ENCODE measurements around the gene CDC7.
A peak's percentile ranks its signal among the peaks of the same experiment; 100 is the strongest.

CDC7 gene

GRCh38 chr1:91549041-91549735, 48.5 kb downstream of the CDC7 start:
- no peak for DNase-seq (ENCODE audit: low spot score)

GRCh38 chr1:91550961-91551360, 50.3 kb downstream of the CDC7 start:
- DNase-seq (ENCODE audit: low spot score): no peak

GRCh38 chr1:91552091-91552490, 51.4 kb downstream of the CDC7 start:
- DNase-seq (ENCODE audit: low spot score): no peak

- no peak for DNase-seq (ENCODE audit: low spot score)
Observed at GRCh38 chr1:91552596-91552995, 51.9 kb downstream of the CDC7 start.

- DNase-seq (ENCODE audit: low spot score): no peak
Observed at GRCh38 chr1:91553177-91553591, 52.5 kb downstream of the CDC7 start.

GRCh38 chr1:91555074-91555730, 54.6 kb downstream of the CDC7 start:
- no peak for DNase-seq (ENCODE audit: low spot score)

GRCh38 chr1:91555821-91556531, 55.3 kb downstream of the CDC7 start:
- no peak for DNase-seq (ENCODE audit: low spot score)

GRCh38 chr1:91556556-91556955, 55.9 kb downstream of the CDC7 start:
- no peak for DNase-seq (ENCODE audit: low spot score)

GRCh38 chr1:91557039-91557690, 56.5 kb downstream of the CDC7 start:
- DNase-seq (ENCODE audit: low spot score): no peak

GRCh38 chr1:91557826-91558225, 57.2 kb downstream of the CDC7 start:
- no peak for DNase-seq (ENCODE audit: low spot score)

- DNase-seq (ENCODE audit: low spot score): no peak
Observed at GRCh38 chr1:91559046-91559750, 58.5 kb downstream of the CDC7 start.

- DNase-seq (ENCODE audit: low spot score): no peak
Observed at GRCh38 chr1:91559838-91560565, 59.4 kb downstream of the CDC7 start.

GRCh38 chr1:91564888-91565701, 64.4 kb downstream of the CDC7 start:
- DNase-seq (ENCODE audit: low spot score): no peak

GRCh38 chr1:91567583-91567982, 66.9 kb downstream of the CDC7 start:
- no peak for DNase-seq (ENCODE audit: low spot score)

GRCh38 chr1:91568261-91568660, 67.6 kb downstream of the CDC7 start:
- no peak for DNase-seq (ENCODE audit: low spot score)

GRCh38 chr1:91569411-91570119, 68.9 kb downstream of the CDC7 start:
- DNase-seq (ENCODE audit: low spot score): no peak

GRCh38 chr1:91570120-91570448, 69.4 kb downstream of the CDC7 start:
- DNase-seq (ENCODE audit: low spot score): no peak

GRCh38 chr1:91572044-91572443, 71.4 kb downstream of the CDC7 start:
- peak; percentile 14 for DNase-seq (ENCODE audit: low spot score)

All from germinal center (tissue), 1 donor.